SK-N-SH (cell line): ENCODE results near the gene FIGNL2. TPM values are rescaled to one million over a fixed set of nuclear protein-coding genes. Genes with fewer than 3 reads are reported as not detected.

Experiments used
- CTCF ChIA-PET: fragments of 300-600, 350-600 bp; formaldehyde crosslinking; extraction: SDS; loops from one replicate; lab custom pipeline; 2021; lab: Yijun Ruan, JAX
- POLR2A ChIA-PET: fragments of 350-600 bp; sonication (Branson Sonifier 250); formaldehyde crosslinking; extraction: SDS; loops from one replicate; lab custom pipeline; 2020; ENCODE audit warnings: antibody characterized with exemption, inconsistent platforms; lab: Yijun Ruan, JAX
- DNase-seq: peaks from one replicate; pipeline ENCODE4 v3.0.0; 2012
- H2AFZ ChIP-seq: fragments of 200-600 bp; sonication (generic); 2 replicates; pipeline ENCODE4 v1.8.1; 2016; ENCODE audit warnings: antibody characterized with exemption, mild to moderate bottlenecking, low read depth
- H3F3A ChIP-seq: fragments of 200-600 bp; sonication (generic); replicated peaks from 2 replicates; pipeline ENCODE3; 2016; ENCODE audit warnings: antibody characterized with exemption, mild to moderate bottlenecking; ENCODE audit not compliant: insufficient read depth
- H3K27ac ChIP-seq, 2 experiments: fragments of 200-500 bp in 1 of 2; fragments of 200-600 bp in 1 of 2; sonication (Bioruptor generic) in 1 of 2; sonication (generic), shearing (Covaris generic) in 1 of 2; 2 replicates each; pipeline versions ENCODE4 v1.5.1 to v1.6.1; 2014 to 2016; ENCODE audit warnings: low read depth in 2 of 2, inconsistent platforms in 1 of 2, low read length in 1 of 2, mild to moderate bottlenecking in 1 of 2, mixed read lengths in 1 of 2
- H3K27me3 ChIP-seq: fragments of 200-600 bp; sonication (generic), shearing (Covaris generic); 2 replicates; pipeline ENCODE4 v1.6.1; 2016; ENCODE audit warnings: mixed run types; ENCODE audit not compliant: insufficient read depth
- H3K36me3 ChIP-seq, 2 experiments: fragments of 200-500 bp in 1 of 2; fragments of 200-600 bp in 1 of 2; sonication (Bioruptor generic) in 1 of 2; sonication (generic) in 1 of 2; replicated peaks in 1 of 2; 2 replicates each; pipeline versions ENCODE3 to v1.5.1; 2014 to 2016; ENCODE audit warnings: low read length in 1 of 2, mild to moderate bottlenecking in 1 of 2; ENCODE audit not compliant: insufficient read depth in 2 of 2, control insufficient read depth in 1 of 2
- H3K4me1 ChIP-seq, 2 experiments: fragments of 200-500 bp in 1 of 2; fragments of 200-600 bp in 1 of 2; sonication (Bioruptor generic) in 1 of 2; sonication (generic), shearing (Covaris generic) in 1 of 2; 2 replicates each; pipeline versions ENCODE4 v1.5.1 to v1.6.1; 2014 to 2016; ENCODE audit warnings: low read depth in 1 of 2, low read length in 1 of 2, mixed run types in 1 of 2; ENCODE audit not compliant: insufficient read depth in 2 of 2, control insufficient read depth in 1 of 2
- H3K4me2 ChIP-seq: fragments of 200-600 bp; sonication (generic), shearing (Covaris generic); 2 replicates; pipeline ENCODE4 v1.6.1; 2017; ENCODE audit warnings: mixed run types
- H3K4me3 ChIP-seq, 2 experiments: fragments of 200-500 bp in 1 of 2; fragments of 200-600 bp in 1 of 2; sonication (Bioruptor generic) in 1 of 2; sonication (generic), shearing (Covaris generic) in 1 of 2; 2 replicates each; pipeline versions ENCODE4 v1.5.1 to v1.8.1; 2014 to 2016; ENCODE audit warnings: low read depth in 2 of 2, inconsistent platforms in 1 of 2, low read length in 1 of 2, mild to moderate bottlenecking in 1 of 2, mixed read lengths in 1 of 2, moderate library complexity in 1 of 2
- H3K79me2 ChIP-seq: fragments of 200-600 bp; sonication (generic); 2 replicates; pipeline ENCODE4 v1.8.1; 2017; ENCODE audit warnings: mild to moderate bottlenecking; ENCODE audit not compliant: insufficient read depth
- H3K9ac ChIP-seq: fragments of 200-600 bp; sonication (generic); 2 replicates; pipeline ENCODE4 v1.6.1; 2017; ENCODE audit warnings: mixed run types
- H3K9me2 ChIP-seq: fragments of 200-600 bp; sonication (generic); 2 replicates; pipeline ENCODE4 v1.6.1; 2017; ENCODE audit warnings: mixed run types
- H3K9me3 ChIP-seq: fragments of 200-600 bp; sonication (generic); 2 replicates; pipeline ENCODE4 v1.6.1; 2017; ENCODE audit warnings: mixed run types, mild to moderate bottlenecking, moderate library complexity
- H4K20me1 ChIP-seq: fragments of 200-600 bp; sonication (generic); 2 replicates; pipeline ENCODE4 v1.6.1; 2017; ENCODE audit warnings: mild to moderate bottlenecking, mixed run types; ENCODE audit not compliant: insufficient read depth
- EP300 ChIP-seq, 2 experiments: IDR thresholded peaks; 2 replicates each; pipeline versions ENCODE4 v1.4.0 to v1.6.1; 2012; ENCODE audit warnings: borderline replicate concordance in 1 of 2, low read depth in 1 of 2, low read length in 1 of 2
- FOSL2 ChIP-seq: IDR thresholded peaks from 2 replicates; pipeline ENCODE4 v1.4.0; 2012; ENCODE audit warnings: low read depth, mild to moderate bottlenecking, moderate library complexity, borderline replicate concordance
- GABPA ChIP-seq: IDR thresholded peaks from 2 replicates; pipeline ENCODE4 v1.4.0; 2012; ENCODE audit warnings: low read depth, mild to moderate bottlenecking
- IRF3 ChIP-seq: fragments of 150-350 bp; IDR thresholded peaks from 2 replicates; pipeline ENCODE4 v1.6.1; 2016; ENCODE audit warnings: mild to moderate bottlenecking, low read depth, low read length
- JUND ChIP-seq: IDR thresholded peaks from 2 replicates; pipeline ENCODE4 v1.4.0; 2012
- PBX3 ChIP-seq: IDR thresholded peaks from 2 replicates; pipeline ENCODE4; 2012
- RXRA ChIP-seq: IDR thresholded peaks from 2 replicates; pipeline ENCODE4 v1.4.0; 2012; ENCODE audit warnings: low read depth, mild to moderate bottlenecking, borderline replicate concordance
- WGBS: methylation state at CpG from one replicate; pipeline ENCODE4 v1.1.6; 2017; ENCODE audit warnings: low lambda C conversion rate; 5-methylcytosine and 5-hydroxymethylcytosine counted together
- polyA plus RNA-seq, 3 experiments: library from polyadenylated mRNA; depleted of rRNA; stranded (reverse); fragments of >200 nt; gene quantifications; 2 replicates each; pipeline ENCODE4 v1.2.3, GENCODE V29; 2012
- TF ChIP-seq, protein P1 (sequence below): IDR thresholded peaks from 2 replicates; pipeline ENCODE4 v1.4.0; 2012; ENCODE audit warnings: low read depth, borderline replicate concordance
- TF ChIP-seq, protein P2 (sequence below): fragments of 200-600 bp; sonication (generic); IDR thresholded peaks from 2 replicates; pipeline ENCODE4 v1.6.1; 2017; ENCODE audit warnings: antibody characterized with exemption, mild to moderate bottlenecking, moderate library complexity

Gene FIGNL2
- polyA plus RNA-seq, 1 of the 3 experiments (the other 2 are of a cell fraction), result 0.05 TPM

DNA sequence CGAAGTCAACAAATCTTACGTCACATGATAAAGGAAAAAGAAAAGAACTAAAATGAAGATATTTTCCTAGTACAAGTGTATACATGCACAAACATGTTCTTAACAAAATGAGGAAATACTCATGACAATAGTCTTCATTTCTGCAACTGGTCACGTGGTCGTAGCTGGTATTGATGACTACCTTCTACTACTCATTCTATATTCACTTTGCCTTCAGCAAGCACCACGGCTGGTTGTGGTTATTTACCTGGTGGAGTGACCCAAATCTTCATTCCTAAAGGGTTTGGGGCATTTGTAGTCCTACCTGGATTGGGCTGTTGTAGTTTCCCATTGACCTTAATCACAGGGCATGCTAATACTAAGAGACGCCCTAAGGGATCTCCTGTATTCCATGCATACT is 51.2 kb downstream of the FIGNL2 start (continued):
- no peak for TF ChIP-seq IRF3
- no peak for TF ChIP-seq GABPA
- no peak for TF ChIP-seq RXRA
- TF ChIP-seq EP300 (IDR thresholded peaks at IDR 0.05; ENCODE audit: borderline replicate concordance in 1 of 2, low read depth in 1 of 2, low read length in 1 of 2), result no peak
- TF ChIP-seq, protein P1, sequence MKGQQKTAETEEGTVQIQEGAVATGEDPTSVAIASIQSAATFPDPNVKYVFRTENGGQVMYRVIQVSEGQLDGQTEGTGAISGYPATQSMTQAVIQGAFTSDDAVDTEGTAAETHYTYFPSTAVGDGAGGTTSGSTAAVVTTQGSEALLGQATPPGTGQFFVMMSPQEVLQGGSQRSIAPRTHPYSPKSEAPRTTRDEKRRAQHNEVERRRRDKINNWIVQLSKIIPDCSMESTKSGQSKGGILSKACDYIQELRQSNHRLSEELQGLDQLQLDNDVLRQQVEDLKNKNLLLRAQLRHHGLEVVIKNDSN, result no peak
- TF ChIP-seq PBX3, result no peak
- TF ChIP-seq, all 33 proteins: peak for 0

DNA sequence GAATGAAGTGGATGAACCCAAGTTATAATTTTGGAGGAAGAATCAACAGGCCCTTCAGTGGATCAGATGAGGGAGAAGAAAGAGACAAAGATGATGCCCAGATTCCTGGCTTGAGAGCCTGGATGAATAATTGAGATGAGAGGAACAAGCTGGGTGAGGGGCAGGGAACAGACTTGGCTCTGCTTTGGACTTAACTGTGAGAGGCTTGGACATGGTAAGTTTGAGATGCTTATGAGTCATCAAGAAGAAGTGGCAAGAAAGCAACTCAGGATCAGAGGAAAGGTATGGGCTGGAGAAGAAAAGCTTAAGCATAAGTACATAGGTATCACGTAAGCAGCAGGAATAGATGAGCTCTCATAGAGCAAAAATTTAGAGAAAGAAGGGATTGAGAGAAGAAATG is 55.3 kb downstream of the FIGNL2 start:
- POLR2A ChIA-PET, result no interaction called here
- no peak overlapping the region for H3K9ac ChIP-seq

More for the DNA sequence above, 55.3 kb downstream of the FIGNL2 start:
- Histone ChIP-seq H3K79me2 (no peaks in the 10 kb centered on the region), H3K9me3 (no peaks in the 10 kb centered on the region), H4K20me1 (no peaks in the 10 kb centered on the region)
- TF ChIP-seq, protein P2, sequence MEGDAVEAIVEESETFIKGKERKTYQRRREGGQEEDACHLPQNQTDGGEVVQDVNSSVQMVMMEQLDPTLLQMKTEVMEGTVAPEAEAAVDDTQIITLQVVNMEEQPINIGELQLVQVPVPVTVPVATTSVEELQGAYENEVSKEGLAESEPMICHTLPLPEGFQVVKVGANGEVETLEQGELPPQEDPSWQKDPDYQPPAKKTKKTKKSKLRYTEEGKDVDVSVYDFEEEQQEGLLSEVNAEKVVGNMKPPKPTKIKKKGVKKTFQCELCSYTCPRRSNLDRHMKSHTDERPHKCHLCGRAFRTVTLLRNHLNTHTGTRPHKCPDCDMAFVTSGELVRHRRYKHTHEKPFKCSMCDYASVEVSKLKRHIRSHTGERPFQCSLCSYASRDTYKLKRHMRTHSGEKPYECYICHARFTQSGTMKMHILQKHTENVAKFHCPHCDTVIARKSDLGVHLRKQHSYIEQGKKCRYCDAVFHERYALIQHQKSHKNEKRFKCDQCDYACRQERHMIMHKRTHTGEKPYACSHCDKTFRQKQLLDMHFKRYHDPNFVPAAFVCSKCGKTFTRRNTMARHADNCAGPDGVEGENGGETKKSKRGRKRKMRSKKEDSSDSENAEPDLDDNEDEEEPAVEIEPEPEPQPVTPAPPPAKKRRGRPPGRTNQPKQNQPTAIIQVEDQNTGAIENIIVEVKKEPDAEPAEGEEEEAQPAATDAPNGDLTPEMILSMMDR, result no peak
- TF ChIP-seq FOSL2 (peak; percentile 51; the same call in 1 of the 2 replicates), JUND (0 out of 2 replicates have a peak, but pooled peaks have one; percentile 19)
- TF ChIP-seq, all 33 proteins: peak for 2
- Histone ChIP-seq H2AFZ (no peak overlapping the region), H3K4me3 (no peak overlapping the region), H3K27ac (no peak overlapping the region), H3K4me2 (no peak overlapping the region), H3K36me3 (peaks cover 38 to 47% of the 10 kb centered on the region in 2 experiments), H3K27me3 (no peaks in the 10 kb centered on the region), H3K9me2 (no peaks in the 10 kb centered on the region), H3K4me1 (peaks cover 0 to 5% of the 10 kb centered on the region in 2 experiments; a peak in 2 of 4 replicates), H3F3A (no peaks in the 10 kb centered on the region)
- no peak for DNase-seq
- CTCF ChIA-PET, result no interaction called here
- 97% methylated on average over 1 of the region's 1 CpG for WGBS
